Measurements from ENCODE around the gene ANP32E.
"Not testable (repeated sequence)": the region's sequence is repeated elsewhere in the genome, so short reads cannot be mapped to it uniquely, and the experiment has no call there.

ANP32E gene

GRCh38 chr1:150210706-150211105 is 25.2 kb downstream of the ANP32E start:
- no peak for DNase-seq

GRCh38 chr1:150210091-150210490 is 25.8 kb downstream of the ANP32E start:
- no peak for DNase-seq

- DNase-seq, result not testable (repeated sequence)
Measured at GRCh38 chr1:150208460-150208859, 27.5 kb downstream of the ANP32E start.

GRCh38 chr1:150207281-150207971 is 28.5 kb downstream of the ANP32E start:
- DNase-seq, result no peak

GRCh38 chr1:150196417-150196816 is 39.5 kb downstream of the ANP32E start:
- no peak for DNase-seq

GRCh38 chr1:150194381-150195031 is 41.4 kb downstream of the ANP32E start:
- no peak for DNase-seq

- no peak for DNase-seq
Measured at GRCh38 chr1:150192012-150192411, 43.9 kb downstream of the ANP32E start.

- DNase-seq, result no peak
Measured at GRCh38 chr1:150187560-150187931, 48.4 kb downstream of the ANP32E start.

GRCh38 chr1:150186789-150187559 is 48.9 kb downstream of the ANP32E start:
- peak; percentile 63 to 81 for DNase-seq

GRCh38 chr1:150186438-150186788 is 49.5 kb downstream of the ANP32E start:
- not testable (repeated sequence) for DNase-seq

- DNase-seq, result no peak
Measured at GRCh38 chr1:150185481-150185880, 50.4 kb downstream of the ANP32E start.

- peak; percentile 56 to 61 for DNase-seq
Measured at GRCh38 chr1:150183061-150183460, 52.9 kb downstream of the ANP32E start.

GRCh38 chr1:150182247-150182646 is 53.7 kb downstream of the ANP32E start:
- DNase-seq, result no peak

GRCh38 chr1:150180474-150180873 is 55.4 kb downstream of the ANP32E start:
- peak in 1 of 2 donors; percentile 29 for DNase-seq

- DNase-seq, result no peak
Measured at GRCh38 chr1:150179867-150180266, 56.0 kb downstream of the ANP32E start.

- DNase-seq, result peak; percentile 46 to 59
Measured at GRCh38 chr1:150178548-150178947, 57.4 kb downstream of the ANP32E start.

GRCh38 chr1:150176593-150176992 is 59.3 kb downstream of the ANP32E start:
- DNase-seq, result peak; percentile 62 to 83

GRCh38 chr1:150173141-150173585 is 62.7 kb downstream of the ANP32E start:
- DNase-seq, result no peak

GRCh38 chr1:150171801-150172200 is 64.1 kb downstream of the ANP32E start:
- DNase-seq, result no peak

GRCh38 chr1:150168960-150169601 is 66.8 kb downstream of the ANP32E start:
- DNase-seq, result peak in 1 of 2 donors; percentile 70
